Right cardiac atrium (tissue), 5 donors: Measurements from ENCODE around the gene GRIA1. TPM values are rescaled to one million over a fixed set of nuclear protein-coding genes. Genes with fewer than 3 reads are reported as not detected.
"Not testable (repeated sequence)": the region's sequence is repeated elsewhere in the genome, so short reads cannot be mapped to it uniquely, and the experiment has no call there.

ENCODE experiments used
- ATAC-seq, 2 donors: fragments of 200-7000 bp; cut with Tn5 transposase; one replicate each; pipeline versions ENCODE4 v1.8.0 to v1.9.1; 2020; ENCODE audit warnings: moderate library complexity in 2 of 2, mild to moderate bottlenecking in 1 of 2
- DNase-seq, 3 donors: peaks; one replicate each; pipeline ENCODE4 v3.0.0-alpha.2; 2020
- H3K27ac ChIP-seq: one replicate; pipeline ENCODE4 v1.5.1; 2013; ENCODE audit warnings: mild to moderate bottlenecking, low read length, control low read depth, moderate library complexity
- H3K27me3 ChIP-seq: one replicate; pipeline ENCODE4 v1.6.1; 2013; ENCODE audit not compliant: control insufficient read depth, insufficient read depth
- H3K4me1 ChIP-seq: one replicate; pipeline ENCODE4 v1.6.1; 2013; ENCODE audit warnings: low read length; ENCODE audit not compliant: control insufficient read depth, insufficient read depth
- H3K4me3 ChIP-seq: one replicate; pipeline ENCODE4 v1.5.1; 2013; ENCODE audit warnings: low read length, control low read depth
- H3K9me3 ChIP-seq: one replicate; pipeline ENCODE4 v1.6.1; 2013; ENCODE audit warnings: low read length; ENCODE audit not compliant: control insufficient read depth
- WGBS: extraction: QIAGEN DNeasy Blood & Tissue Kit; methylation state at CpG from one replicate; pipeline ENCODE4 v1.1.7; 2013; 5-methylcytosine and 5-hydroxymethylcytosine counted together
- intact Hi-C, 4 donors: fragments of 100-400 bp; cut with DNase I; formaldehyde crosslinking; loops; one replicate each; pipeline versions ENCODE4 v1.11.0 to v1.14.0; 2022 to 2023
- polyA plus RNA-seq: library from polyadenylated mRNA; stranded (reverse); fragments of 200-250 nt; gene quantifications from one replicate; pipeline ENCODE4 v1.2.3, GENCODE V29; 2013
- total RNA-seq, 4 donors: library from RNA; stranded (reverse); fragmentation: NEBNext Ultra II Directional; extraction: Animal tissue kit (Norgen Biotek cat#: 25700); gene quantifications; one replicate each; pipeline ENCODE4 v1.2.1, GENCODE V29; 2021
- donor health status: healthy with polysubstance abuse.
- donor health status: DM: no; HTN: yes; CAD: no.
- donor health status: DM: no; HTN: no; CAD: no.
- donor health status: DM: no; HTN: yes; CAD: no; lungs with severe emphysema.
- donor health status: DM: yes; HTN: yes; CAD: no.

Gene GRIA1
- total and polyA plus RNA-seq, 5 donors: 0.20 to 1.2 (median 0.43) TPM

DNA sequence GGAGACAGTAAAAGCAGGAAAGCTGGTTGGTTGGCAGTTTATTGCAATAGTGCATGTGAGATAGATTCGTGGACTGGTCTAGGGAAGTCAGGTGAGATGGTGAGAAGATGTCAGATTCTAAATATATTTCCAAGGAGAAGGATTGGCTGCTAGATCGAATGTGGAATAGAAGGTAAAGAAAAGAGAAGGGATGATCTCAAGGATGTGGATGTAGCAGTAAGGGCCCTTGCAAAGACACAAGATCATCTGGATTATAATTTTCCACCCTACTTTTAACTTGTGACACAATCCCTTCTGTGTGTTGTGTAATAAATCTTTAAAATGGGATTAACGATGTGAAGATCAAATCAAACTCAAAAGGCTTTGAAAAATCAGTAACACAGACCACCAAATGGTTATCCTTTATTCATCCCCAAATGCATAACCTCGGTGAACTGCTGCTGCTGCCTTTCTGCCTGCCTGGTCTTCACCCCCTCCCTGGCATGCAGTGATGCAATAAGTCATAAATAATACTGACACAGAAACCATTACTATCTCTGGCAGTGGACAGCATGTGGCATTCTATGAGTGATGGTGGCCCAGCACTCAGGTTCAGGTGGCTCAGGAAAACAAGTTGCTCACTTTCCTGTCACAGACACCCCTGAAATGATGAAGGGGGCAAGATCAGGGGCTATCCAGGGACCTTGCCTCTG is 369.9 kb downstream of the GRIA1 start:
- no peak for DNase-seq
- no peak overlapping the region for H3K27ac ChIP-seq

DNA sequence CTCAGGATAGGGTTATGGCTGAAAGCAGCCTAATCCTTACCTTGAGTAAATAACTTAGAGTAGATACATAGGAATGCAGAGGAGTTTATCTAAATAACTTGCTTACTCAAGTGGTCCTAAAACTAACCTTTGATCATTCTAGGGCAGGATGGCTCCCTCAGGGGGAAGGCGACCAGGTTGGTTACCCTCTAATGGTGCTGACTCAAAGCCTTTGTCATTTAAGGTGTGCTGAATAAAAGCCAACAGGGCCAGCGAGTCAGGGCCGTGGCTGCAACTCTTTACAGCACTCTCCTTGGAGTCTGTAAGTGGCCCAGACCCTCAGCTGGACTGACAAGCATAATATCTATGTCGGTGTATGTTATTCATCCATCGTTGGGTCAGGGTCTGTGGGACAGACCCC is 372.4 kb downstream of the GRIA1 start:
- 84% methylated on average over 5 of the region's 5 CpGs for WGBS
- ATAC-seq: not testable (repeated sequence)

More for the DNA sequence above, 369.9 kb downstream of the GRIA1 start:
- Histone ChIP-seq H3K27me3 (no peaks in the 10 kb centered on the region), H3K9me3 (no peaks in the 10 kb centered on the region), H3K4me1 (no peaks in the 10 kb centered on the region), H3K4me3 (no peak overlapping the region)
- ATAC-seq: no peak
- 74% methylated on average over 4 of the region's 4 CpGs for WGBS
- intact Hi-C loops: no loop called here

More for the DNA sequence above, 372.4 kb downstream of the GRIA1 start:
- H3K9me3 ChIP-seq, H3K4me1 ChIP-seq, H3K4me3 ChIP-seq, intact Hi-C loops, H3K27me3 ChIP-seq, DNase-seq, H3K27ac ChIP-seq: not testable (repeated sequence)
